MM.1S (cell line): Measurements from ENCODE around the gene ATP8B3.

Experiments
- CTCF ChIP-seq: fragments of 300-600 bp; sonication (generic); IDR thresholded peaks from 2 replicates; pipeline ENCODE4 v1.5.1; 2016; ENCODE audit warnings: antibody characterized with exemption, low read length, mixed read lengths
- EZH2 ChIP-seq: fragments of 300-600 bp; sonication (generic); optimal IDR thresholded peaks from 2 replicates; pipeline ENCODE3; 2017; ENCODE audit warnings: low read depth, mild to moderate bottlenecking, antibody characterized with exemption, low read length, mixed read lengths
- EZH2phosphoT487 ChIP-seq: fragments of 300-600 bp; sonication (generic); IDR thresholded peaks from 2 replicates; pipeline ENCODE4 v1.6.1; 2018; ENCODE audit warnings: antibody characterized with exemption, low read length

GRCh38 chr19:1861599-1862031, 49.5 kb upstream of the ATP8B3 start:
- TF ChIP-seq CTCF (no peak), EZH2phosphoT487 (no peak), EZH2 (no peak)
